Measurements from ENCODE around the gene MAMDC4.

GRCh38 chr9:136837146-136837855 lies 14.8 kb upstream of the MAMDC4 start:
- TF ChIP-seq POLR2A (IDR thresholded peaks at IDR 0.05) (no peak), CTCF (IDR thresholded peaks at IDR 0.05) (no peak)

All from adrenal gland (tissue), 5 donors.